SKM-1 treated with dmso at 0.1 percent for 144 hours (cell line): ENCODE data around the gene ITPA.
"Not testable (repeated sequence)": the region's sequence is repeated elsewhere in the genome, so short reads cannot be mapped to it uniquely, and the experiment has no call there.

Experiments used
- DNase-seq: peaks from one replicate; lab custom pipeline; 2025; ENCODE audit not compliant: unreplicated experiment; lab: John Stamatoyannopoulos, UW

The ITPA gene

DNA sequence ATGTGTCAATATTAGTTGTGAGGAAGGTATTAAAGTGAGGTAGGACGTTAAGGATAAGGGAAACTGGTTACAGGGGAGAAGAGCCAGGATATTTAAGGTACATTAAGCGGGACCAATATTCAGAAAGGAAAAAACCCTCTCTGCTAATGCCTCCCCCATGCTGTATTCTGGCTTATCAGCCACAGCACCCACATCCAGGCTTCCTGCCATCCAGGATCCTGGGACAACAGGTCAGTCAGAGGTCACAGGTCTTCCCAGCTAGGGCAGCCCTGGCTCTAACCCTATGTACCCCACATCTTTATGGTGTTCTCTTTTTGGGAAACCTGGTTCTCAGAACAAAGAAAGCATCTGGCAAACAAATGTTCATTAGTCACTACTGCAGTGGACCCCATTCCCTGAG is 10.1 kb upstream of the ITPA start:
- no peak for DNase-seq

DNA sequence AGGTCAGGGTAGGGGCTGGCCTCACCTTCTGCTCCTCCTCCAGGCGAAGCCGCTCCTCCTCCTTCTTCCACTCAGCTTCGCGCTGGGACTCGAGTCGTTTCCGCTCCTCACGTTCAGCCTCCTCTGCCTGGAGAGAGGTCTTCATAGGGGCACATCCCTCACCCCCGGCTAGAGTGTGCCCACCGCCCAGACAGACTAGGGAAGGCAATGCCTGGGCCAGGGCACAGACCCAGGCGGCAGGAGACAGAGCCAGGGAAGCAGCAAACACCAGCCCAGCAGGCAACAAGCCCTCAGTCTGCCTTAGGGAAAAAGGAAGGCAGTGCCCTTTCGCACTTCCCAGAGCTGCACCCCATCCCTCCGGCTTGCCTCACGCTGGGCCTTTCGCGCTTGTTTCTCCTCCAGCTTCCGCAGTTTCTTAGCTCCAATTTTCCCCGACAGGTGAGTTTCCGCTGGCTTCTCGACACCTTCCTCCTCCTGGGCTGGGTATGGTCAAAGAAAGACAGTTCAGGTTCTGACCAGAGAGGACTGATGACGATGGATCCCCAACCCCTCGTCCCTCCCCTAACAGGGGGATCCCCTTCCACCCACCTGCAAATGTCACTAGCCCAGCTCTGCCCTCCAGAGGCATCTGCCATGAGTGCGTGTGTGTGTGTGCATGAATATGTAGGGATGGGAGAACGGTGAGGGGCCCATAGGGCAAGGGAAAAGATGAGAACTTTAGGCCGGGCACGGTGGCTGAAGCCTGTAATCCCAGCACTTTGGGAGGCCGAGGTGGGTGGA is 9.1 kb upstream of the ITPA start:
- no peak for DNase-seq

DNA sequence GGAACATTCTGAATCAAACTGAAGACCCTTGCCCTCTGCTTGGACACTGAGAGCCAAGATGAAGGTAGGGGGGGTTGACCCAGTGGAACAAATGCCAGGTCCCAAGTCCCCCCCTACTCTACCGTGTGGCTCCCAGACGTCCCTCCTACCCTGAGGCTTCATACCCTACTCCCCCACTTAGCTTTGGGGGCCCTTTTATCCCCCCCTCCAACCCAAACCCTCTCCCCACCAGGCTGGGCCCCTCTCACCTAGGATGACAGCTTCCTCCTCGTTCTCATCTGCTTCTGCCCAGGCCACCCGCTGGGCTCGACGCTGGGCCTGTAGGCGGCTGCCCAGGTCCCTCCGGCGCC is 6.4 kb upstream of the ITPA start:
- DNase-seq, result no peak

DNA sequence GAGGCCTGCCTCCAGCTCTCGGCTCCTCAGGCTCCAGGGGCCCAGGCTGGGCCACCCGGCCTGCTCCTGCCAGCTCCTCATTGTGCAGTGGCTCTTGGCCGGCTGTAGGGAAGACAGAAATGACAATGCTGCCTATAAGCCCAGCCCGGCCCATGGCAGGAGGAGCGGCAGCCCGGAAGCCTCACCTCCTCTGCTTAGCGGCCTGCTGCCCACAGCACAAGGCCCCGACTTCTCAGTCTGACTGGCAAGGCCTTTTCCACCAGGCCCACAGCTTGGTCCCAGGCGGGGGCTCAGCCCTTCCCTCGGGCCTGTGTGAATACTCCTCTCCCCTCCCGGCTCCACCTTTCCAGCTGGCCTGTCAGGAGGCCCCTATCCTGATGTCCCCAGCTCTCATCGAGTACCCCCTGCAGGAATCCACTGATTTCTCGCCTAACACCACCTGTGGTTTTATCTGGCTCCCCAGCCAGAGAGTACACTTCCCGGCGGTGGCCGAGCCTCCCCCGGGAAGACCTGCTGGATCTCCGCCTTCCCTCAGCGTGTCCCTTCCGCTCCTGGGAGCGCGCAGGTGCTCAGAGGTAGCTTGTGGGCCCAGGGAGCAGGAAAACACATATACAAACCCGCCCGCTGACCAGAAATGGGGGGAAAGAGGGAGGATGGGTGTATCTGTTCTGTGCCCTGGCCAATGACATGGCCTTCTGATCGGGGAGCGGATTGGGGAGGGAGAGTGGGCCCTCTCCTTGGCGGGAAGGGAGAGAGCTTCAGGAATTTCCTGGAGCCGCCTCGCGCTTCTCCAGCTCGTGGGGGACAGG is 5.8 kb upstream of the ITPA start:
- DNase-seq, result no peak

DNA sequence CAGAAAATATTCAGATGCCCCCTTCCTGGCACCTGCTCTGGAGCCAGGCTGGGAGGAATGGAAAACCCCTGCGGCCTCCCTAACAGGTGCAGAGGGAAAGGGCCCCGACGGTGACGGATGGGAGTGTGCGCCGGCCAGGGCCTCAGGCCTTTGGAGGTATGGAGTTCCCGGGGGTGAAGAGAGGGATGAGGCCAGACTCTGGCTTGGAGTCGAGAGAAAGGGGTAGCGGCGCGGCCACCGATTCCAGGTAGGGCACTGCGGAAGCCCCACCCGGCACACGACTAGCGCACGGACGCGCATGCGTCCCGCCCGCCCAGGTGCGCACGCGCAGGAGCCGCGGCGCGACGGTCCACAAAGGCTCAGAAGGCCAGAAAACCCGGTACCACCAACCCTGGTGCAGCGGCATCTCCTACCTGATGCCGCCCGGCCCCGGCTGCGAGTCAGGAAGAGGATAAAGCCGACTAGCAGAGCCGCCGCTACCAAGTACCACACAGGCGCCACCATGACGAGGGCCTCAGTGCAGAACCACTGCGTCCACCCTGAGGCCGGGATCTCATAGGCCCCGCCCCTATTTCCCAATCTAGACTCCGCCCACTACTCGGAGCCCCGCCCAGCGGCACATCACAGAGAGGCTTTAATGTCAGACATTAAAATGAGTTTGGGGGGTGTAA is 5.0 kb upstream of the ITPA start, which contains the start of gene DDRGK1:
Gene DDRGK1 (minus strand): TSS at position 559 of the 671 bp plus-strand sequence. CDS start 55 bp downstream, at position 504.
- peak; percentile 28 for DNase-seq

DNA sequence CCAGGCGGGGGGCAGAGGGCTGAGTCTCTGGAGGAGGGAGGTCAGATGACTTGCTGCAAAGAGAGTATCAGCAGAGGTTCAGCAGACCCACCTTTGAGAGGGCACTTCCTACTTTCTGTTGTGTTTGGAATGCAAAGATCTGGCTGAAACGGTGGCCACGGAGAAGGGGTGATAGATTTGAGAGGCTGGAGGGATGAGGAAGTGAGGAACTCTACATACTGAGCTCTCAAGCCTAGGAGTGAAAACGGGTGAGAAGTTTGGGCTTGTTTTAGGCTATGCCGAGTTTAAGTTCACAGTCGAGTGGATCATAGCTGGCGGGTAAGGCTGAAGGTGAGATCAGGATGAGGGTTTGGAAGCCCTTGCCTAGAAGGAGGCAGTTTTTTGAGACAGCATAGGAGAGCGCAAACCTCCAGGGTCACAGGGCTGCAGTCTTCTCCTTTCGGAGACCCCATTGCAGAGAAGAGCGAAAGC is 477 bp upstream of the ITPA start:
- no peak for DNase-seq

DNA sequence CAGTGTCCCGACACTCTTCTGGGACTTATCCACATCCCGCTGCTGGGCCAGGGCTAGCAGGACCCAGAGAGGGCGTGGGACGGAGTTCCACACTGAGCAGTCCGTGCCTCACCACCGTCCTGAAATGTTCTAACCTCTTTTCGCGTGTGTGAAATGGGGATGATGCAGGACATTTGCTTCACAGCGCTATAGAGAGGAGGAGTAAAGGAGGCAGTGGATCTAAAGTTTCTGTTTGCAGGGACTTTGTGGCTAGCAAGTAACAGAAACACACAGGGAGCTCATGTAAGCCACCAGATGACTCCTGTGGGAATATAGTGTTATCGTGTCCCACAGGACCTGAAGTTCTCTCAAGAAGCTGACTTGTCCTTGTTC is 634 bp downstream of the ITPA start:
- no peak for DNase-seq

DNA sequence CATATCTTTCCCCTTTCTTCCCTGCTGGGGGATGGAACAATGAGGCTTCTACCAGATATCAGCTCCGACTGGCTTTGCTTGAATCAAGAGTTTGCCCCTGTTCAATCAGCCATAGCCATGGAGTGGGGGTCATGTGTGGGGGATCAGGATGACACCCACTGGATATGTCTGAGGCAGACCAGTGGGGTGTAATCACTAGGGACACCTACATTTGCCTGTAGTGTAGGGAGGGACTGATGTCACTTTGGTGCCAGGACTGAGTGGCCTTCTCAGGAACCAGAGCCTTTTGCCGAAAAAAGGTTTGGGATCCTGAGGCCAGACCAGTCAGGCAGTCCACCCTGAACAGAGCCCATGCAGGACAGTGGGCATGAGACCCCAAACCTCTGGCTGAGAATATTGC is 1.0 kb downstream of the ITPA start:
- no peak for DNase-seq

DNA sequence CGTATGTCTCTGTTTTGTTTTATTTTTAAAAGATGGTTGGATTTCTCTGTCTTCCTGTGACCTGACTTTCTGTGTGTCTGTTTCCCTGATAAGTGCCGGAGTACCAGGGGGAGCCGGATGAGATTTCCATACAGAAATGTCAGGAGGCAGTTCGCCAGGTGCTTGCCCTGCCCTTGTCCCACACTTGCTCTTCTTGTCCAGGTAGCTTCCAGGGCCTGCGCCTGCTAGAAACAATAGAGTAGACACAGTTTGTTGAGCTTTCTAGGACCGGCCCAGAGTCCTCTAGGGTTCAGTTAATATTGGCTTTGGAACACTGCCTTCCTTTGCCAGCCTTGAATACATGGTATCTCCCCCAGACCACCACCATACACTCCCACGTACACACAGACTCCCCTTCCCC is 3.9 kb downstream of the ITPA start:
- DNase-seq, result no peak

DNA sequence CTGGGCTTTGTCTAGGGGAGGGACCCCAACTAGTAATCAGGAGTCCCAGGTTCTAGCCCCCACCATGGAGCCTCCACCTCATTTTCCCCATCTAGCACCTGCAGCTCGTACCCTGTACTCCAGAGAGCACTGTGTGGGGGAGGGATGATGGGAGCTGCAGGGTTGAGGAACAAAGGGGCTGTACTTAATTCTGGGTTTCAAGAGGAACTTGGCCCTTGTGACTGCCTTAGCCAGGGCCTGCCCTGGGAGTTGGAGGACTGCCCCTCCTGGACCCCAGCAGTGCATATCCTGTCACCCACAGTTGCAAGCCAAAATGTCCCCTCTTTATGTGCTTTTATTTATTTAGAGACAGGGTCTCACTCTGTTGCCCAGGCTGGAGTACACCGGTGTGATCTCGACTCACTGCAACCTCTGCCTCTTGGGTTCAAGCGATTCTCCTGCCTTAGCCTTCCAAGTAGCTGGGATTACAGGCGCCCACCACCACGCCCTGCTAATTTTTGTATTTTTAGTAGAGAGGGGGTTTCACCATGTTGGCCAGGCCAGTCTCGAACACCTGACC is 6.1 kb downstream of the ITPA start:
- not testable (repeated sequence) for DNase-seq

DNA sequence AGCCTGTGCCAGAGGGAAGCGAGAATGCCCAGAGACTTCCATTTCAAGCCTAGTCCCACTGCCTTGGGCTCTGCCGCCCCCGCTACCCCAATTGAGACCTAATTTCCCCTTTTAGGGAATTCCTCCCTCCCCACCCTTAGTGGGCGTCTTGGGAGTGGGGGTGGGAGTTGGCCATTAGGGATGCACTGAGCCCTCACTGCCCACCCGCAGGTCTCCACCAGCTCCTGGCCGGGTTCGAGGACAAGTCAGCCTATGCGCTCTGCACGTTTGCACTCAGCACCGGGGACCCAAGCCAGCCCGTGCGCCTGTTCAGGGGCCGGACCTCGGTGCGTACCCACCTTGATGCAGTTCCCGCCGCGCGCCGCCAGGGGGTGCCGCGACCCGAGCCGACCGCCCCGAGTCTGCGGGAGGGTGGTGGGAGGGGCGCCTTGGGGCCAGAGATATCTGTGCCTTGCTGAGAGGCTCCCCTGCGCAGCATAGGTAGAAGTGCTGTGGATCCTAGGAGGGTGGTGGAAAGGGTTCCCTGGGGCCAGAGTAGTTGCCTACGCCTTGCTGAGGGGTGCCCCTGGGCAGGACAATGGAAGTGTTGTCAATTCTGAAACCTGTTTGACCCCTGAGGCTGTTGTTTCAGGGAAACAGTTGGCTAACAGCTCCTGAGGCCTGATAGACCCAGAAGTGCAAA is 9.2 kb downstream of the ITPA start:
- DNase-seq, result no peak

DNA sequence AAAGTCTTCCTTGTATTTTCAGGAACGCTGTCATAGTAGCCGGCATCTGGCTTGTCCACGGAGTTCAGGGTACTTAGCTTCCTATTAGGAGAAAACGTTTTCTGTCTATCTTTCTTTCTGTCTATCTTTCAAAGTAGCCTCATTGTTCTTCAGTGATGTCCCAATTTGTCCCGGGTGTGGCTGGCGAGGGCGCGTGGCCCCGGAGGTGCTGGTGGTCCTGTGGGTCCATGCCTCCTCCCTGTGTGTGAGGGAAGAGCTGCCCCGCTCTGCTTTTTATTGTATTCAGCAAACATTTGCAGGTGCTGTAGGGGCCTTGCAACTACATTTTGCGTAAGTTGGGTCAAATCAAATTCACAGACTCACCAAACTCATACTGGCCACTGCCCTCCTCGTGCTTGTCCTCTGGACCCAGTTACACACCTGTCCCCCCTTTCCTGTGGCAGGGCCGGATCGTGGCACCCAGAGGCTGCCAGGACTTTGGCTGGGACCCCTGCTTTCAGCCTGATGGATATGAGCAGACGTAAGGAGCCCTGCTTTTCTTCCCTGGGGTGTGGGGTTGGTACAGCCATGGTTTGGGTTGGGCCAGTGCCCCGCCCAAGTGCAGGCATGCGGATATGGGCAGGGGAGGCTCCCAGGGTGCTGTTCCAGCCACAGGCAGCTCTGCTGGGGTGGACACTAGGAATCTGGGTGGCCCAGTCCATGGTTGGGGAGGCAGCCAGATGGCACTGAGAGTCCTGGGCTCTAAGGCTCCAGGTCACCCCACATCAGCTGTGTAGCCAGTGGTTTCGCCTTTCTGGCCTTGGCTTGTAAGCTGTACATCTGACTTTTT is 12.3 kb downstream of the ITPA start:
- no peak for DNase-seq

DNA sequence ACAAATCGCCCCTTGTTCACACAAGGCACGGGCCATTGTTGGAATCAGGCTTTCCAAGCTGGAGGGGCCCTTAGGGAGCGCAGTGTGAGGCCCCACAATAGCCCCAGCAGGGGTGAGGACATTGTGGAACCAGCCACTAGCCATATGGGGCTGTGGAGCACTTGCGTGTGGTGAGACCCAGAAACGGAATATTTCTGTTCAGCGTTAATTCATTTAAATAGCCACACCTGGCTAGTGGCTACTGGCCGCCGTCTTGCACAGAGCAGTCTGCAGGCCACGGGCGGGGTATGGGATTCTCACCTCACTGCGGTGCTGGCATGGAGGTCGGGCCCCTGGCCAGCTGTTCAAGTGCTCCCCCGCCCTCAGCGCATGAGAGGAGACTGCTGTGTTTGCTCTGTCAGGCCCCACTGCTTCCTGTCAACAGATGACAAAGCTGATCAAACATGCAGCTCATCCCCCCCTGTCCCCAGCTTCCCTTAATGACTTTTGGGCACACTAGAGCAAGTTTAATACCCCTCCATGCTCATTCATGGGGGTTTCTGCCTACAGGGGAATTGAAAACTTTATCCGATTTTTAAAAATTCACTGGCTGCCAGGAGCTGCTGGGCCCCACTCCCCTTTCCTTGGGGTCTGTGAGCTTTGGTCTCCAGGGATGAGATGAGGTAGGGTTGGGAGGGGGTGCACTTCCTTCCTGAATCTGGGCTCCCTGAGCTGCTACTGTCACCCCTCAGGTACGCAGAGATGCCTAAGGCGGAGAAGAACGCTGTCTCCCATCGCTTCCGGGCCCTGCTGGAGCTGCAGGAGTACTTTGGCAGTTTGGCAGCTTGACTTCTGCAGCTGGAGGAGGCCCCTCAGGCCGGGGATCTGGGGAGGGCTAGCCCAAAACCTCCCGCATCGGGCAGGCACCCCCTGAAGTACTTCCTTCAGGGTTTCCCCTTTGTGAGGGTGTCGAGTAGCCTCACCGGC is 13.6 kb downstream of the ITPA start:
- DNase-seq, result no peak

DNA sequence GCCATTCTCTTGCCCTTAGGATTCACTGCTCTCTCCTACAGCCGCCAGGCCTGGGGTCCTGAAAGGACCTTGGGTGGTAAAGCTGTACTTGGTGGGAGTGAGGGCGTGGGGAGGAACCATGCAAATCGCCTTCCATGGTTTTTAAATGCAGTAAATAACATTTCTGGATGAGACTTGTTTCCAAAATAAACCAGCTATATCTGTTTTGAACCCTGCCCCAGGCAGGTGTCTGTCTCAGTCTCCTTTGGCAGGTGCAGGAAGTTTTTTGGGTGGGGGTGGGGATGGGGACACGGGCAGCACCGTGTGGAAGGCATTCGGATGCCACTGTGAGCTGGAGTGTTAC is 14.3 kb downstream of the ITPA start:
- DNase-seq, result no peak

DNA sequence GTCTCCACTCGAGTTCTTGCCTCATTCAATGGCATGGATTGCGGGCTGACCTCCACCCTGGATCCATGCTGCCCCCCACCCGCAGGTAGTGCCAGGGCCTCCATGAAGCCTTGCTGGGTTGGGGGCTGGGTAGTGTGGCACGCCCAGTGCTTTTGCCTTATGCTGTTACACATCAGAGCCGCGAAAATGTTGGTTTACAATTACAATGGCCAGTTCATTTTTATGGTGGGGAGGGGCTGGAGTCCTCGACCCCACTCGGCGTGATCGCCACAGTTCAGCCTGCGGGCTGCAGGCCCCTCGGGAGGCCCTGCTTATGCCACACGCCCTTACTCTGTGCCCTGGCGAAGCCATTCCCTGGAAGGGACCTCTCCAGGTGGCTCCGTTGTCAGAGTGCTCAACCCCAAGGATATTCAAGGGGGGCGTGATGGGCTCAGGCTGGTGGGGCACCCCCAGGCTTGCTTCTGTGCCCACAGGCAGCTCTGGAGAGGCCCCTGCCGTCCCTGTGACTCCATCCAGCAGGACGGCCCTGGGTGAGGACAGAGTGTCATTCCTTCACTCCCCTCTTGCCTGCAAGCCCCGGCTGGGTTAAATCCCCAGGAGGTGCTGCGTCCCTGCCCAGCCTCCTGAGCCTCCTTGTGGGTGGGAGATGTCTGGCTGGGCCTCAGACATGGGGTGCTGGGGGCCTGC is 14.8 kb downstream of the ITPA start:
- no peak for DNase-seq

DNA sequence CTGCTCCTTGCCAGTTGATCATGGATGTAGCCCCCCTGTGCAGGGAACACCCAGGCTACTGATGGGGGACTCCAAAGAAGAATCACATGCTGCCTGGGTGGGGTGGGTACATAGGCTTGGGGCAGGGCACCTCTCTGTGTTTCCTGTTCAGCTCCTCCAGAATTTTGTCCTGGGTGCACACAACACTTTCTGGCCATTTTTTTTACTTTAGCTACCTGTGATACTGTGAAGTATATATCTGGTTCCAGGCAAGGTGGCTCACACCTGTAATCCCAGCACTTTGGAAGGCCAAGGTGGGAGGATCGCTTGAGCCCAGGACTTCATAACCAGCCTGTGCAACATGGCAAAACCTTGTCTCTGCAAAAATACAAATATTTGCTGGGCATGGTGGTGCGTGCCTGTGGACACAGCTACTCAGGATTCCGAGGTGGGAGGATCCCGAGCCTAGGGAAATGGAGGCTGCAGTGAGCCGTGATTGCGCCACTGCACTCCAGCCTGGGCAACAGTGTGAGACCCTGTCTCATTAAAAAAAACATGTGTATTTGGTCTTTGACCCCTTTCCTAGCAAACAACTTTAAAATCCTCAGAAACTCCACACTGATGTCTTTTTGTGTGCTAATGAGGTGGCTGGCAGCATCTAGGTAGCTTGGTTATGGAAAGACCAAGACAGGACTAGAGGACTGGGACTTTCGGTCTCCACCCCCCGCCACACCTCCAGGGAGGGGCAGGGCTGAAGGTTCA is 15.6 kb downstream of the ITPA start:
- DNase-seq, result no peak

DNA sequence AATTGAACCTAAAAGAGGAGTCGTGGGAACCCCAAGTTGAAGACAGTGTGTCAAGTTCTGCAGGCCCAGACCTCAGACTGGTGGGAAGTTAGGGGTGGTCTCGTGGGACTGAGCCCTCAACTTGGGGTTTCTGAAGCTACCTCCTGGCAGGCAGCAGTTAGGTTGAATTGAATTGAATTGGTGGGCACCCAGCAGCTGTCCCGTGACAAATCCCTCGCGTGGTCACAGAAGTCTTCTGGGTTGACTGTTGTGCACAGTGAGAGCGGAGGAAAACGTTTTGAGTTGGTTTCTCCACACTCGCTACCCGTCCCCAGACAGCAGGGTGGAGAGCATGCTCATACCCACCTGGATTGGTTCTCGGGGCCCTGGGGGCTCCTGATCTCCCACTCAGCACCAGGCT is 16.8 kb downstream of the ITPA start:
- no peak for DNase-seq

DNA sequence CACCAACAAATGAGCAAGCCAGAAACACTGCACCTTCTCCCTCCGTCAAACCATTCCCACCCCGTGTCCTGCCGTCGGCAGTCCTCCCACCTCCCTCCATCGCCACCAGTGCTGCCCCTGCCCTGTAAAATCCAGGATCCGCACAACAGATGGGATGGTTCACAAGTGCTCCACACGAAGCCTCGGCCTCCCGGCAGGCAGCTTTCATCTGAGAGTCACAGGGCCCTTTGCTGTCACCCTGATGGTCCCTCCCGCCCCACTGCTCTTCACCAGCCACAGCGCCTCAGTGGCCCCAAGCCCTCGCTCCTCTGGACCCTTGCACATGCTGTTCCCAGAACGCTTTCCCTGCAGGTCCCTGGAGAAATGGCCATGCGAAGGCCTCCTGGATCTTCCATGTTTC is 17.6 kb downstream of the ITPA start:
- DNase-seq, result no peak
